Measurements from ENCODE around the gene SLC25A52.
"Not testable (repeated sequence)": the region's sequence is repeated elsewhere in the genome, so short reads cannot be mapped to it uniquely, and the experiment has no call there.

Gene SLC25A52

GRCh38 chr18:31760695-31761094 is at the start of gene SLC25A52:
Gene SLC25A52 (minus strand): TSS chr18:31760880. CDS start chr18:31760661, 219 bp downstream.
- no peaks in the 10 kb centered on the region for H3K9me3 ChIP-seq (ENCODE audit: control insufficient read depth, insufficient read depth, low read length)
- no peak within 1 kb of the TSS for H3K27ac ChIP-seq (ENCODE audit: low read depth, low read length)
- no peaks in the 10 kb centered on the region for H3K4me1 ChIP-seq (ENCODE audit: control insufficient read depth, low read length)
- no peaks in the 10 kb centered on the region for H3K79me2 ChIP-seq (ENCODE audit: control insufficient read depth, low read length)
- H3K27me3 ChIP-seq (ENCODE audit: control insufficient read depth, low read length), result 0 out of 2 replicates have a peak, but pooled peaks cover 3% of the 10 kb centered on the region
- H3F3A ChIP-seq (ENCODE audit: control insufficient read depth, insufficient read depth), result no peaks in the 10 kb centered on the region
- H4K20me1 ChIP-seq (ENCODE audit: control insufficient read depth, insufficient read depth, low read depth, low read length), result no peaks in the 10 kb centered on the region
- no peaks in the 10 kb centered on the region for H3K36me3 ChIP-seq (ENCODE audit: control insufficient read depth, low read length)
- H3K9me2 ChIP-seq (replicated peaks; ENCODE audit: control insufficient read depth, low read length), result no peaks in the 10 kb centered on the region; the same call in 1 of the 2 replicates
- H3K4me2 ChIP-seq (ENCODE audit: low read length), result no peak within 1 kb of the TSS
- TF ChIP-seq, protein P1, sequence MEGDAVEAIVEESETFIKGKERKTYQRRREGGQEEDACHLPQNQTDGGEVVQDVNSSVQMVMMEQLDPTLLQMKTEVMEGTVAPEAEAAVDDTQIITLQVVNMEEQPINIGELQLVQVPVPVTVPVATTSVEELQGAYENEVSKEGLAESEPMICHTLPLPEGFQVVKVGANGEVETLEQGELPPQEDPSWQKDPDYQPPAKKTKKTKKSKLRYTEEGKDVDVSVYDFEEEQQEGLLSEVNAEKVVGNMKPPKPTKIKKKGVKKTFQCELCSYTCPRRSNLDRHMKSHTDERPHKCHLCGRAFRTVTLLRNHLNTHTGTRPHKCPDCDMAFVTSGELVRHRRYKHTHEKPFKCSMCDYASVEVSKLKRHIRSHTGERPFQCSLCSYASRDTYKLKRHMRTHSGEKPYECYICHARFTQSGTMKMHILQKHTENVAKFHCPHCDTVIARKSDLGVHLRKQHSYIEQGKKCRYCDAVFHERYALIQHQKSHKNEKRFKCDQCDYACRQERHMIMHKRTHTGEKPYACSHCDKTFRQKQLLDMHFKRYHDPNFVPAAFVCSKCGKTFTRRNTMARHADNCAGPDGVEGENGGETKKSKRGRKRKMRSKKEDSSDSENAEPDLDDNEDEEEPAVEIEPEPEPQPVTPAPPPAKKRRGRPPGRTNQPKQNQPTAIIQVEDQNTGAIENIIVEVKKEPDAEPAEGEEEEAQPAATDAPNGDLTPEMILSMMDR (IDR thresholded peaks at IDR 0.05; ENCODE audit: low read depth, low read length, poor library complexity, severe bottlenecking), result no peak
- TF ChIP-seq EZH2phosphoT487 (IDR thresholded peaks at IDR 0.05; ENCODE audit: borderline replicate concordance, low read length), result no peak
- no peak within 1 kb of the TSS for H3K4me3 ChIP-seq (ENCODE audit: low read length)

DNA sequence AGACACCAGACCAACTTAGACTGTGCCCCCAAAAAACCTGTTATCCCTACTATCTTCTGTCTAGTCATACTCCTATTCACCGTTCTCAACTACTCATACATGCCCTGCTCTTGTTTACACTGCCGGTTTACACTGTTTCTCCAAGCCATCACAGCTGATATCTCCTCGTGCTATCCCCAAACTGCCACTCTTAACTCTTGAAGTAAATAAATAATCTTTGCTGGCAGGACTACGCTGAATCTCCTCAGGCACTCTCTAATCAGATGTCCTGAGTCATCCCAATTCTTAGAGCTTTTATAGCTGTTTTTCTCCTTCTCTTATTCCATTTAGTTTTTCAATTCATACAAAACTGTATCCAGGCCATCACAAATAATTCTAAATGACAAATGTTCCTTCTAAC is 48.4 kb upstream of the SLC25A52 start:
- H3K4me3 ChIP-seq (ENCODE audit: low read length); H3K4me1 ChIP-seq (ENCODE audit: control insufficient read depth, low read length); H3K27me3 ChIP-seq (ENCODE audit: control insufficient read depth, low read length); H3K79me2 ChIP-seq (ENCODE audit: control insufficient read depth, low read length); H4K20me1 ChIP-seq (ENCODE audit: control insufficient read depth, insufficient read depth, low read depth, low read length); H3K36me3 ChIP-seq (ENCODE audit: control insufficient read depth, low read length); H3K9me3 ChIP-seq (ENCODE audit: control insufficient read depth, insufficient read depth, low read length); H3K27ac ChIP-seq (ENCODE audit: low read depth, low read length); H3K4me2 ChIP-seq (ENCODE audit: low read length); H3F3A ChIP-seq (ENCODE audit: control insufficient read depth, insufficient read depth); H3K9me2 ChIP-seq (replicated peaks; ENCODE audit: control insufficient read depth, low read length): not testable (repeated sequence)

DNA sequence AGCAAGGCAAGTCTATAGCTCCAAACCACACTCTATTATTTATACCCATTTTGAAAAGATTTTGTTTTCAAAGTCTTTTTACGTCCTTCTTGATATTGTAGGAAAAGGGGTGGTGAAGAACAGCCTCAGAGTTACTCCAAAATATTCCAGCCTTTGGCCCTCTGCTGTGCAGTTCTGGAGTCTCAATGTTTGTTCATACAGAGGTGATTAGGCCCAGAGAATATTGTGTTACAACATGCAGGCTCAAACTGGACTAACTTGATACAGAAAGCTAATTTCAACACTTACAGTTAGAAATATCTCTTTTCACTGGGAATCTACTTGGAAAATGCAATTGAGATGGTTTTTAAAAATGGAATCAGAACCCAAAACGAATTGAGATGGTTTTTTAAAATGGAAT is 40.4 kb upstream of the SLC25A52 start:
- no peaks in the 10 kb centered on the region for H3K36me3 ChIP-seq (ENCODE audit: control insufficient read depth, low read length)
- no peak overlapping the region for H3K27ac ChIP-seq (ENCODE audit: low read depth, low read length)
- no peaks in the 10 kb centered on the region for H3K9me2 ChIP-seq (replicated peaks; ENCODE audit: control insufficient read depth, low read length)
- no peaks in the 10 kb centered on the region for H3F3A ChIP-seq (ENCODE audit: control insufficient read depth, insufficient read depth)
- TF ChIP-seq EZH2phosphoT487 (IDR thresholded peaks at IDR 0.05; ENCODE audit: borderline replicate concordance, low read length), result no peak
- TF ChIP-seq, protein P1 (IDR thresholded peaks at IDR 0.05; ENCODE audit: low read depth, low read length, poor library complexity, severe bottlenecking), result no peak
- no peak overlapping the region for H3K4me2 ChIP-seq (ENCODE audit: low read length)
- no peaks in the 10 kb centered on the region for H4K20me1 ChIP-seq (ENCODE audit: control insufficient read depth, insufficient read depth, low read depth, low read length)
- H3K4me1 ChIP-seq (ENCODE audit: control insufficient read depth, low read length), result no peaks in the 10 kb centered on the region
- no peaks in the 10 kb centered on the region for H3K79me2 ChIP-seq (ENCODE audit: control insufficient read depth, low read length)
- no peaks in the 10 kb centered on the region for H3K9me3 ChIP-seq (ENCODE audit: control insufficient read depth, insufficient read depth, low read length)
- no peaks in the 10 kb centered on the region for H3K27me3 ChIP-seq (ENCODE audit: control insufficient read depth, low read length)
- H3K4me3 ChIP-seq (ENCODE audit: low read length), result no peak overlapping the region

- not testable (repeated sequence) for H3F3A ChIP-seq (ENCODE audit: control insufficient read depth, insufficient read depth); H4K20me1 ChIP-seq (ENCODE audit: control insufficient read depth, insufficient read depth, low read depth, low read length); H3K36me3 ChIP-seq (ENCODE audit: control insufficient read depth, low read length); H3K9me2 ChIP-seq (replicated peaks; ENCODE audit: control insufficient read depth, low read length); H3K27me3 ChIP-seq (ENCODE audit: control insufficient read depth, low read length); H3K4me1 ChIP-seq (ENCODE audit: control insufficient read depth, low read length); H3K79me2 ChIP-seq (ENCODE audit: control insufficient read depth, low read length); H3K4me2 ChIP-seq (ENCODE audit: low read length); H3K27ac ChIP-seq (ENCODE audit: low read depth, low read length); H3K9me3 ChIP-seq (ENCODE audit: control insufficient read depth, insufficient read depth, low read length); H3K4me3 ChIP-seq (ENCODE audit: low read length)
Observed at GRCh38 chr18:31799257-31799656, 38.6 kb upstream of the SLC25A52 start.

All from DOHH2 (cell line).